Stimulated activated effector memory CD8-positive, alpha-beta T cell treated with anti-CD3 and anti-CD28 coated beads, Interleukin-12 subunit alpha, Interleukin-12 subunit beta, amount 100 ng/mL, for 72 hours (primary cell): ENCODE data around the gene MYO5C.

Experiments used
- ATAC-seq: fragments of 150-1000 bp; cut with Tn5 transposase; 2 replicates; pipeline ENCODE4 v1.10.0; 2021
- DNase-seq, 2 donors: peaks; one replicate each; pipeline ENCODE4 v3.0.0; 2021 to 2022; ENCODE audit warnings: low spot score in 2 of 2
- H3K27ac Mint-ChIP-seq: one replicate; pipeline ENCODE4 v1.8.0; 2022; ENCODE audit warnings: mild to moderate bottlenecking, mixed read lengths
- H3K36me3 Mint-ChIP-seq: one replicate; pipeline ENCODE4 v1.8.0; 2022; ENCODE audit warnings: mild to moderate bottlenecking, mixed read lengths
- H3K4me1 Mint-ChIP-seq: one replicate; pipeline ENCODE4 v1.8.0; 2022; ENCODE audit warnings: mixed read lengths
- H3K4me3 Mint-ChIP-seq: one replicate; pipeline ENCODE4 v1.8.0; 2022; ENCODE audit warnings: mild to moderate bottlenecking, mixed read lengths
- H3K9me3 Mint-ChIP-seq: one replicate; pipeline ENCODE4 v1.8.0; 2022; ENCODE audit warnings: mixed read lengths

Gene MYO5C

DNA sequence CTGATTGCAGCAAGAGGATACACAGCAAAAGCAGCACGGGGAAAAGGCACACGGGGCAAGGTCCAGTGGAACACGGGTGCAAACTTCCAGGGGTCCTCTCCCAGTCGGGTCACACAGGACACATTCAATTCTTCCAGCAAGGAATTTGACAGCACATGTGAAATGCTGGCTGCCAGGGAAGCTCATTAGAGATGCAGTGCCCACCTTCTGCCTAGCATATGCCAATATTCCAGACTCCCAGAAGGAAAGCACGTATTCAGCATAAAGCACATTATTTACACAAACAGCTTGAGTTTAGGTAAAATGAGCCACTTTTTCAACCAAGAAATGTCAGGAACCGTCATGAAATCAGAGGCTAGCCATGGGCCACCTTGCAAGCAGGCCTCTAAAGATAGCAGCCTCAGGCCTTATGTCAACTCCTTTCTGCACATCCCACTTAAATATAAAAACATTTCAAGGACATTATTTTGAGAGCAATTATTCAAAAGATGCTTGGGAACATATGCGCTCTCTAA lies 19.3 kb downstream of the MYO5C start:
- Mint-ChIP-seq H3K36me3 (no peaks in the 10 kb centered on the region), H3K4me3 (no peak overlapping the region), H3K9me3 (no peaks in the 10 kb centered on the region), H3K27ac (peak overlapping the region; percentile 9), H3K4me1 (no peaks in the 10 kb centered on the region)
- DNase-seq (no peak), ATAC-seq (no peak)

DNA sequence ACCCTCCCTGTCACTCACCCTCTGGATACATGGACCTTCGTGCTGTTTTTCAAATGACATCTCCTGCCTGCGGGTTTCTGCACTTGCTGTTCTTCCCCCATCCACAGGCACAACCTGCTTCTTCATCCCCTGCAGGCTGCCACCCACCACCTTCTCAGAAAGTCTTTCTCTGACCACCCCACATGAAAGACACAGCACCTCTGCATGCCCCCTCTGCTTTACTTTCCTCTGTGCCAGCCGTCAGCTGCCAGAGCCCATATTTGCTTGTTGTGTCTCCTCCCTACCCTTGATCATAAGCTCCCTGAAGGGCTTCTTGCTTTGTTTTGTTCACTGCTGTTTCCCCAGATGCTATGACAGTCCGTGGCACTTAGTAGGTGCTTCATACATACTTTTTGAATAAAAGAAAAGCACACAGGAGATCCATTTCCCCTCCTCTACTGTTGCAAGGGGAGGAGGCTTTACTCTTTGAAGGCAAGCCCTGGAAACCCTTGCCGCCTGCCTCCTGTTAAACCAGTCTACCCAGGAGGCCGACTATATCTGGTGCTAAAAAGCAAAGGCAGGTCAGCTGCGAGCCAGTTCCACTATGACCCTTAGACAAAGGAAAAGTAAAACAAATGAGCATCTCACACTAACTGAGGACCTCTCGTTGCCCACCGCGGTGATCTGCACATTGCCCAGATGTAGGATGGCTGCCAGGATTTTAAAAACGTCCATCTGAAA lies 31.9 kb downstream of the MYO5C start:
- Mint-ChIP-seq H3K9me3 (no peaks in the 10 kb centered on the region), H3K4me1 (peaks cover 33% of the 10 kb centered on the region), H3K36me3 (no peaks in the 10 kb centered on the region), H3K4me3 (no peak overlapping the region), H3K27ac (peak overlapping the region; percentile 96)
- DNase-seq (no peak), ATAC-seq (no peak)

DNA sequence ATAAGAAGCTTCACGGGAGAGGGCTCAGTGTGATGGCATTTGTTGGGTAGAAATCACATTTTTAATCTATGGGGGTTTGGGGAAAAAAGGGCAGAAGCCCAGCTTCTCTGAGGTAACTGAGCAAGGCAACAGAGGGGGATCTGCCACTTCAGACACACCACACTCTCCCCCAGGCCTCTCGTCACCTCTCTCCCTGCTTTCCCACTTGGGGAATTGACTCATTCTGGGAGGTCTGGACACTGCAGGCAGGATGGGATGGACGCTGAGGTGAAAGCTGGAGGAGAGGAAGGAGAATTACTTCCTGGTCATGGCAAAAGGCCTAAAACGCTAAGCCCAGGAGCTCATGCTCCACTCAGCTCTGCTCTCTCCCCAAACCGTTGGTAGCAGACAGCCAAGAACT lies 33.2 kb downstream of the MYO5C start:
- Mint-ChIP-seq H3K4me3 (peak overlapping the region; percentile 52), H3K36me3 (no peaks in the 10 kb centered on the region), H3K4me1 (peaks cover 33% of the 10 kb centered on the region), H3K27ac (peak overlapping the region; percentile 96), H3K9me3 (no peaks in the 10 kb centered on the region)
- ATAC-seq (no peak), DNase-seq (peak in 1 of 2 donors; percentile 59)

DNA sequence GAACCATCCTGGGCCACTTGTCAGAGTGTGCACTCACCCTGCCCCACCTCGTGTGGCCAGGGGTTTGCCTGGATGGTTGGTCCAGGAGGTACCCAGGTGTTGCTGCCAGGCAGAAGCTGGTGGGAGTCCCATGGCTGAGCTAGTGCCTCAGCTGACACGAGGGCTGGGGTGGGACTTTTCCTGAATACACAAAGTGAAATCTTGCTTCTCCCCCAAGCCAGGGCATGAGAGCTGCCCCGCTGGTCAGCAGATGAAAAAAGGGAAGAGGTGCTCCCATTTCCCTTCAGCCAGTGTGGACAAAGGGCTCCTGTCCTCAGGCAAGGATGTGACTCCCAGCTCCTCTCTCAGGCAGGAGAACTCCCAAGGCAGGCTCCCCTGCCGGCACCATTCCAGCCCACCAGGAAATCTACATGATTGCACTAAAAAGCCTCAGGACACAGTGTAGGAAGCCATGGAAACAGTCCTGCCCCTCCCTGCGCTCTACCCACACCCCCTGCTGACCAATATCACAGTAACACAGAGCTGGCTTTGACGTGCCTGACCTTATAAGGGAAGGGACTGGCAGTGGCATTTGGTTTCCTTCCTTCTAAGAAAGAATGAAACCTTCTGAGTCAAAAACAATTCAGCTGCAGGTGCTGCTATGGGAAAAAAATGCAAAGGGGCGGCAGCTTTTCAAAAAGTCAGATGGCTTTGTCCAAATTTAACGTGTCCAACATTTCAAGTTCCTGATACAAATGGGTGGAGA lies 33.9 kb downstream of the MYO5C start:
- peak overlapping the region; percentile 96 for H3K27ac Mint-ChIP-seq
- H3K9me3 Mint-ChIP-seq: no peaks in the 10 kb centered on the region
- ATAC-seq (peak; percentile 100), DNase-seq (peak; percentile 35 to 81)
- H3K4me1 Mint-ChIP-seq: peaks cover 38% of the 10 kb centered on the region
- H3K36me3 Mint-ChIP-seq: no peaks in the 10 kb centered on the region
- H3K4me3 Mint-ChIP-seq: peak overlapping the region; percentile 52

DNA sequence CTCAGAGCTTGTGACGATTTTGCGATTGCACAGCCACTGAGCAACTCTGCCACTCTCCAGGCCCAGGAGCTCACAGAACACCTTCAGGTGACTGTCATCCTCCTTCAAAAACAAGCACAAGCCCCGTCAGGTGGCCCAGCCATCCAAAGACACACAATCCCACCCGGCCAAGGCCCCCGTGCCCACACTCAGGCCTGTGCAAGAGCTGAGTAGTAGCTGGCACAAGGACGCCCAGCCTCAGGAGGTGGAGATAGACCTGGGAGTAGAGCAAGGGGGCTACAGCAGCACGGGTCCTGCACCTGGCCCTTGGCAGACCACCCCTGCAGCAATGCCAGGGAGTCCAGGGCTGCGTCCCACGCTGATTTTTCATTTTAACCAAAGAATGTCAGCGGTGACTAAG lies 34.6 kb downstream of the MYO5C start:
- DNase-seq (no peak), ATAC-seq (no peak)
- Mint-ChIP-seq H3K4me1 (peaks cover 45% of the 10 kb centered on the region), H3K27ac (peak overlapping the region; percentile 96), H3K36me3 (no peaks in the 10 kb centered on the region), H3K4me3 (no peak overlapping the region), H3K9me3 (no peaks in the 10 kb centered on the region)

DNA sequence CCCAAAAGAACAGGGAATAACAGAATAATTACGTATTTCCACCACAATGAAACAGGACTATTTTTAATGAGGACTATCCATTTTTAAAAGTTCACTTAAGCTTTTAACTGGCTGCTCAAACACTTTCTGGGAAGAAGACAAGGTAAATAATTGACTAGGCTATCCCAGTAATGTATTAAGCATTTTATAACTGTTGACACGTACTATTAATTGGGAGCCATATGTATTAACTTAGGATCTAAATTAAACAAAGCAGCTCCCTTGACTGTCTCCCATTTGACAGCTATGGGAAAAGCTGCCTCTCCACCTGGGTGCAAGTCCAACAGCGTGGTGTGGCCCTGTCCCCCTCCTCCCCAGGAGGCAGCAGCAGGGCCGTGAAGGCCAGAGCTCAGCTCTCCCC lies 36.1 kb downstream of the MYO5C start:
- no peak for ATAC-seq
- no peaks in the 10 kb centered on the region for H3K9me3 Mint-ChIP-seq
- H3K27ac Mint-ChIP-seq: peak overlapping the region; percentile 60
- DNase-seq: no peak
- no peak overlapping the region for H3K4me3 Mint-ChIP-seq
- H3K36me3 Mint-ChIP-seq: no peaks in the 10 kb centered on the region
- H3K4me1 Mint-ChIP-seq: peaks cover 53% of the 10 kb centered on the region

DNA sequence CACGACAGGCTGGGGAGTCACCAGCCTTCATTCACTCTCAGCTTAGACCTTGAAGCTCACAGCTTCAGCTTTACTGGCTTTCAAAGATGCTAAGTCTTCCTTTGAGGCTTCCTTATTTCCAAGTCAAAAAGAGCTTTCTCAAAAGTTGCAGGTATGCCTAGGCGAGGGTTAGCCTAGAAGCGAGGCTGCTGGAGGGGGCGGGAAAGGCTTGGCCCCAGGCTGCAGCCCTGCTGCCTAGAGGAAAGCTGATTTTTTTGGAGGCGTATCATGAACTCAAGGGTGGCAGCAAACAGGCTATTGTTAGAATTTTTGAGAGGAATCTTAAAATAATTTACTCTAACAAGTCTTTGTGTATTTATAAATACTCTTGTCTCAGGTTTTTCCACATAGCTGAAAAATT lies 37.1 kb downstream of the MYO5C start:
- no peak overlapping the region for H3K4me3 Mint-ChIP-seq
- peaks cover 53% of the 10 kb centered on the region for H3K4me1 Mint-ChIP-seq
- ATAC-seq (no peak), DNase-seq (no peak)
- no peaks in the 10 kb centered on the region for H3K36me3 Mint-ChIP-seq
- no peak overlapping the region for H3K27ac Mint-ChIP-seq
- no peaks in the 10 kb centered on the region for H3K9me3 Mint-ChIP-seq

DNA sequence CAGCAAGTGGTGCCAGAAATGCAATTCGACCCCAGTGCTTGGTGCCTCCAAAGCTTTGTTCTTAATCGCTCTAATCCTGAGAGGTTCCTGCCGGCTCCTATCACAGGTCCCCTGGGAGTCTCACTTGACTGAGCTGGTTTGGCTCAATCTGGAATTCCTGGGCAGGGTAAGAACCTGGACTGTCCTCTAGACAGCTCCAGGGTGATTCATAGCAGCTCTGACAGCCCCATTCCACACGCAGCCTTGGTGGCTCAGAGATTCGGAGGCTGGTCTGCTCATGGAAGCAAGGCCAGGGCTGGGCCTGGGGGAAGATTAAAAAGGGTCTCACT lies 37.9 kb downstream of the MYO5C start:
- ATAC-seq (no peak), DNase-seq (no peak)
- peaks cover 46% of the 10 kb centered on the region for H3K4me1 Mint-ChIP-seq
- no peak overlapping the region for H3K4me3 Mint-ChIP-seq
- H3K9me3 Mint-ChIP-seq: no peaks in the 10 kb centered on the region
- H3K36me3 Mint-ChIP-seq: no peaks in the 10 kb centered on the region
- H3K27ac Mint-ChIP-seq: no peak overlapping the region

DNA sequence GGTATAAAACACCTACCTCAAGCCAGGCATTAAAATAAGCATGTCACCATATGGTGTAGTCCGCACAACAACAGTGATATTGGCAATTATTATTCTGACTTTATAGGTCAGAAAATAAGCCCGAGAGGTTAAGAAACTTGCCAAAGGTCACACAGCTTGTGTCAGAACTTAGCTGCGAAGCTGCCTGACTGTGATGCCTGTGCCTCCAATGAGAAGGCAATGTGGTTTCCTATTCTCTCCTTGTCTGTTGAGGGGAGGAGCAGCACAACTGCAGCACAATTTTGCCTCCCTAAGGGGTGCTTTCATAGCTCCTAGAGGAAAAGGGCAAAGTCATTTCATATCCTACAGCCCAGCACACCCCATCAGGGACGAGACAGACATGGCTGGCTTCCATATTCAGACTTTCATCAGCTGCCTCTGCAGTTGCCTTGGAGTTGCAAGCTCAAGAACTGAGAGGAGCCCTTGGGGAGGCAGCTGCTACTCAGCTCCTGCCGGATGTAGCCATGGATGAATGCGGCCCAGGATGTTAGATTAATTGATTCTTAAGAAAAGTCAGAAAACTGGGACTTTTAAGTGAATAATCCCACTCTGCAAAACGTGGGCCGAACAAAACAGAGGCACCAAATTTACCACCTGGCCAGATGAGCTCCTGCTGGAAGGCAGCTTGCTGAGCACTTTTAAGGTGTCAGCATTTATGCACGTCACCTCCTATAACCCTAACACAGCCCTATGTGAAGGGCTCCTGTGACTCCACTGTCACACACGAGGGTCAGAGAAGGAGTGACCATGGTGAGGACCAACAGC lies 38.5 kb downstream of the MYO5C start:
- ATAC-seq (no peak), DNase-seq (no peak)
- Mint-ChIP-seq H3K27ac (no peak overlapping the region), H3K36me3 (no peaks in the 10 kb centered on the region), H3K4me1 (peaks cover 40% of the 10 kb centered on the region), H3K9me3 (no peaks in the 10 kb centered on the region), H3K4me3 (peak overlapping the region; percentile 42)

DNA sequence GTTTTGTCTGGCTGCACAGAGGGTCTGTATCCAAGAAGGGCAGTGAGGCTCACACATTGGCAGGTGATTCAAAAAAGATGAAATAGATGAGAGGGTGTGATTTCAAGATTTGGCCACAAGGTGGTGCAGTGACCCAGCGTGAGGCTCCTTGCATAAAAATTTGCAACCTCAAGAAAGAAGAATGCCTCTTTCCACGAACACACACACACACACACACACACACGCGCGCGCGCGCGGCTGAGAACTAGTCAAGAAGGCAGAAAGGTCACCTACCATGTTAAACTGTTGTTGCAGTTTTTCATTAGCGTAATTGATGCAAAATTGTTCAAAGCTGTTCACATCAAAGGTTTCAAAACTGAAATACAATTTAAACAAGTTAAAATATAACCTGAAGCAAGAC lies 39.2 kb downstream of the MYO5C start:
- ATAC-seq (peak; percentile 50), DNase-seq (peak; percentile 55 to 82)
- no peaks in the 10 kb centered on the region for H3K36me3 Mint-ChIP-seq
- peaks cover 33% of the 10 kb centered on the region for H3K4me1 Mint-ChIP-seq
- no peak overlapping the region for H3K27ac Mint-ChIP-seq
- H3K4me3 Mint-ChIP-seq: peak overlapping the region; percentile 42
- H3K9me3 Mint-ChIP-seq: no peaks in the 10 kb centered on the region

DNA sequence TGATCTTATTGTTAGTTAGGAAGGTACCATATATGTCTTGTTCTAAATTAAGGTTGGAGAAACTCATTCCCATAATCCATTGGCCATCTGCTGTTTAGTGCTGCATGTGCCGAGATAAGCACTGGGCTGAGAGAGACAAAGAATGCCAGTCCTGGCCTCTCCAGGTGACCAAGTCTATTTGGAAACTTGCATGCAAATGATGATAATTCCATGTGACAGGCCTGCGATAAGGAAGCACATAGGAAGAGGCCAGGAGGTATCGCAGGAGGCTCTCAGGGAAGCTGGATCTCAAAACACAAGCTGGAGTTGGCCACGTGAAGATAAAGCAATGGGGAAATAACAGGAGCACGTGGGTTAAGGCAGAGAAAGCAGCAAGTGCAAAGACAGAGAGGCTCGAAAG lies 39.7 kb downstream of the MYO5C start:
- no peaks in the 10 kb centered on the region for H3K36me3 Mint-ChIP-seq
- H3K27ac Mint-ChIP-seq: no peak overlapping the region
- peaks cover 28% of the 10 kb centered on the region for H3K4me1 Mint-ChIP-seq
- ATAC-seq (no peak), DNase-seq (no peak)
- H3K4me3 Mint-ChIP-seq: peak overlapping the region; percentile 42
- H3K9me3 Mint-ChIP-seq: no peaks in the 10 kb centered on the region

DNA sequence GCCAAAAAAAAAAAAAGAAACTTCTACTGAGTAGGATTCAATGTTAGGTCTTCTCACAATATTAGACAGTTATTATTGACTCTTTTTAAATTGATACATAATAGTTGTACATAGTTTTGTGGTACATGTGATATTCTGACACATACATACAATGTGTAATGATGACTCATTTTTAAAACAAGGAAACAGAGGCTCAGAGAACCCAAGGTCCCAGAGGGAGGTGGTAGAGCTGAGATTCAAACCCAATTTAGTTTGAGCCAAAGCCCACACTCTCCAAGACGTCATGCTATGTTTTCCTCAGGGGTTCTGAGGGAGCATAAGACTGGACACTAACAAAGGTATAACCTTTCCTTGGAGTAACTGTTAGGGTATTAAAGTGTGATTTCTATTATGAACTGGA lies 40.6 kb downstream of the MYO5C start:
- DNase-seq (no peak), ATAC-seq (peak; percentile 68)
- H3K4me3 Mint-ChIP-seq: no peak overlapping the region
- H3K27ac Mint-ChIP-seq: no peak overlapping the region
- H3K36me3 Mint-ChIP-seq: no peaks in the 10 kb centered on the region
- no peaks in the 10 kb centered on the region for H3K9me3 Mint-ChIP-seq
- peaks cover 26% of the 10 kb centered on the region for H3K4me1 Mint-ChIP-seq

DNA sequence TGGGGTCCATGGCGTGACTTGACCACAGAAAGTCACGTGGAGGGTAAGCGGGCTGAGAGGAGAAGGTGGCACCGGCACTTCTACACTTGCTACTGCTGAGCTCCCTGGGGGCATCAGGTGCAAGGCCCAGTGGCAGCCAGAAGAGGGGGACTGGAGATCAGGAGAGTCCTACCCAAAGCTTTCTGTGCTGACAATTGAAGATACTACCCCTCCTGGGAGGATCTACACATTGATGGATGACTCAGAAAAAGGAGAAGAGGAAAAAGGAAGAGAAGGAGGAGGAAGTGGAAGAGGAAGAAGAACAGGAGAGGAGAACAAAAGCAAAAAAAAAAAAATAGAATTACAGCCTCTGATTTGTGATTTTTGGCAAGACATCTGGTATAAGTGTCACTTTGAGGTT lies 41.2 kb downstream of the MYO5C start:
- H3K9me3 Mint-ChIP-seq: no peaks in the 10 kb centered on the region

DNA sequence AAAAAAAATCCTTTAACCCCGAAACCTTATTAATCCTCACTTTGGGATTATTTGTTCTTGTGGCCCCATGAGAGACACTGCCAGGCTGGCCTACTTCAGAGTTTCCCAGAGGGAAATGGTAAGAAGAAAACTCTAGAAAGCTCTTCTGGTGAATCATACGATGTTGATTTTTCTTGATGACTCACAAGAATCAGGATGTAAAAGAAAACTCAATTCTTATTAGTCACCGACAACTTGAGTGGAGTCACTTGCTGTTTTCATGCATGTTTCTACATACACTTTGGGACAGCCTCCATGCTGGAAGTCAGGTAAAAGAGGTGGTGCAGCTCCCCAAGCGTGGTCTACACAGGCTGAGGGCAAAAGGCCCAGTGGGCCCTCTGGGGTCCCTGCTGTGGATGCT lies 42.8 kb downstream of the MYO5C start:
- Mint-ChIP-seq H3K36me3 (no peaks in the 10 kb centered on the region), H3K9me3 (no peaks in the 10 kb centered on the region), H3K27ac (no peak overlapping the region), H3K4me1 (peaks cover 26% of the 10 kb centered on the region), H3K4me3 (no peak overlapping the region)
- ATAC-seq: peak; percentile 76
- no peak for DNase-seq

More for the DNA sequence above, 41.2 kb downstream of the MYO5C start:
- no peak overlapping the region for H3K4me3 Mint-ChIP-seq
- H3K36me3 Mint-ChIP-seq: no peaks in the 10 kb centered on the region
- no peak for ATAC-seq
- peak overlapping the region; percentile 54 for H3K27ac Mint-ChIP-seq
- DNase-seq: no peak
- H3K4me1 Mint-ChIP-seq: peaks cover 26% of the 10 kb centered on the region

DNA sequence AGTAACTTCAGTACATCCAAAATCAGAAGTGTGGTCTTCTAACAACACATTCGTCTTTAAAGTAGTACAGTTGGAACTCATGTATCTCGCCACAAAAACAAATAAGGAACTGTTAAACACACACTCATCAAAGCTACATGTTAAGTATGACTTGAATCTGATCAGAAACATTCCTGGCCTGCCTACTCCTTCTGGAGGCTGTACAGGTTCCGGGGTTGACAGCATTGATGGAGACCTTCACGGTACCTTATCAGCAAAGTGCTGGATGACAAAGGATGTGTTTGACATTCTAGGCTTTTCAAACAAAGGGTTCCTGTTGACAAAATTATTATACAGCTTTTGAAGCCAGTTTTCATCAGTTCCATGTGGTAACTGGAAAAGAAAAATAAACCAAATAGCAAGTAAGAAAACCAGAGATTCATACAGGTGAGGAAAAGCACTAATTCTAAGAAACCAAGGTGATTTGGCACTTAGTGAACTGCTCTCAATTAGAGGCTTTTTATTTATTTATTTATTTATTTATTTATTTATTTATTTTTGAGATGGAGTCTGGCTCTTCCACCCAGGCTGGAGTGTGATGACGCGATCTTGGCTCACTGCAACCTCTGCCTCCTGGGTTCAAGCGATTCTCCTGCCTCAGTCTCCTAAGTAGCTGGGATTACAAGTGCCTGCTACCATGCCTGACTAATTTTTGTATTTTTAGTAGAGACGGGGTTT lies 44.3 kb downstream of the MYO5C start:
- Mint-ChIP-seq H3K4me1 (peaks cover 17% of the 10 kb centered on the region), H3K27ac (no peak overlapping the region), H3K36me3 (no peaks in the 10 kb centered on the region), H3K9me3 (no peaks in the 10 kb centered on the region), H3K4me3 (no peak overlapping the region)
- no peak for DNase-seq
- ATAC-seq: no peak
